Central memory CD8-positive, alpha-beta T cell (primary cell): ENCODE data around the gene POLN.

Experiments used
- ATAC-seq: fragments of 150-1000 bp; cut with Tn5 transposase; replicated peaks from 2 replicates; pipeline ENCODE4 v1.10.0; 2022; ENCODE audit warnings: mild to moderate bottlenecking, moderate FRiP score, moderate number of reproducible peaks; ENCODE audit not compliant: poor library complexity, severe bottlenecking; ENCODE audit errors: extremely low read depth
- DNase-seq, 2 donors: peaks; one replicate each; pipeline ENCODE4 v3.0.0; 2021; ENCODE audit warnings: low spot score in 2 of 2
- H3K27ac Mint-ChIP-seq: one replicate; pipeline ENCODE4 v1.8.0; 2022; ENCODE audit warnings: low read depth, mild to moderate bottlenecking, moderate library complexity, mixed read lengths
- H3K27me3 Mint-ChIP-seq: one replicate; pipeline ENCODE4 v1.8.0; 2022; ENCODE audit warnings: mixed read lengths
- H3K36me3 Mint-ChIP-seq: one replicate; pipeline ENCODE4 v1.8.0; 2022; ENCODE audit warnings: mild to moderate bottlenecking, moderate library complexity, mixed read lengths; ENCODE audit not compliant: insufficient read depth
- H3K4me1 Mint-ChIP-seq: one replicate; pipeline ENCODE4 v1.8.0; 2022; ENCODE audit warnings: mixed read lengths
- H3K4me3 Mint-ChIP-seq: one replicate; pipeline ENCODE4 v1.8.0; 2022; ENCODE audit warnings: mild to moderate bottlenecking, moderate library complexity, mixed read lengths
- H3K9me3 Mint-ChIP-seq: one replicate; pipeline ENCODE4 v1.8.0; 2022; ENCODE audit warnings: mixed read lengths

Gene POLN

GRCh38 chr4:2258091-2259035 is 16.4 kb upstream of the POLN start:
- H3K4me1 Mint-ChIP-seq: peaks cover 12% of the 10 kb centered on the region
- H3K9me3 Mint-ChIP-seq: no peaks in the 10 kb centered on the region
- ATAC-seq (no peak), DNase-seq (no peak)
- no peaks in the 10 kb centered on the region for H3K27me3 Mint-ChIP-seq
- H3K27ac Mint-ChIP-seq: peak overlapping the region; percentile 49
- peak overlapping the region; percentile 23 for H3K4me3 Mint-ChIP-seq
- peaks cover 46% of the 10 kb centered on the region for H3K36me3 Mint-ChIP-seq

- Mint-ChIP-seq H3K9me3 (no peaks in the 10 kb centered on the region), H3K4me3 (peak overlapping the region; percentile 23)
Observed at GRCh38 chr4:2257361-2258081, 15.6 kb upstream of the POLN start.

DNA sequence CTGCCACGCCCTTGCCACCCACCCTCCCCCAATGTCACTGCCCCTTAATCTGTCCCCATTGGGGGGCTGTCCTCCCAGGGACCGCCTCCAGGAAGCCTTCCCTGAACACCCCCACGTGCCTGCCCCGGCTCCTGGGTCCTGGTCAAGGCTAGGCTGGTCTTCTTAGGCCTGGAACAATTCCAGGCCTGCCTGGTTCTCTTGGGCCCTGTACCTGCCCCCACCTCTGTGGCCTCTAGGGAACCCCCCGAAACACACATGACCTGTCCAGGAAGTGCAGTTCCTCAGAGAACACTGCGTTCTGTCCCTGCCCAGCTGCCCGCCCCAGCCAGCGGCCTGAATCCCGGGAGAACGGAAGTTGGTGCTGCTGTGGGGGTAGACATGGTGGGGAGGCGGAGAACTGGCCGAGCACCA is 14.9 kb upstream of the POLN start:
- Mint-ChIP-seq H3K27ac (peak overlapping the region; percentile 49), H3K36me3 (peaks cover 50% of the 10 kb centered on the region), H3K4me1 (peaks cover 16% of the 10 kb centered on the region), H3K4me3 (no peak overlapping the region), H3K27me3 (no peaks in the 10 kb centered on the region), H3K9me3 (no peaks in the 10 kb centered on the region)
- ATAC-seq (no peak), DNase-seq (peak in 1 of 2 donors; percentile 8)

More at GRCh38 chr4:2257361-2258081, 15.6 kb upstream of the POLN start:
- H3K27me3 Mint-ChIP-seq: no peaks in the 10 kb centered on the region
- peak in 1 of 2 donors; percentile 13 for DNase-seq
- H3K27ac Mint-ChIP-seq: peak overlapping the region; percentile 49
- peaks cover 48% of the 10 kb centered on the region for H3K36me3 Mint-ChIP-seq
- H3K4me1 Mint-ChIP-seq: peaks cover 16% of the 10 kb centered on the region
- no peak for ATAC-seq

DNA sequence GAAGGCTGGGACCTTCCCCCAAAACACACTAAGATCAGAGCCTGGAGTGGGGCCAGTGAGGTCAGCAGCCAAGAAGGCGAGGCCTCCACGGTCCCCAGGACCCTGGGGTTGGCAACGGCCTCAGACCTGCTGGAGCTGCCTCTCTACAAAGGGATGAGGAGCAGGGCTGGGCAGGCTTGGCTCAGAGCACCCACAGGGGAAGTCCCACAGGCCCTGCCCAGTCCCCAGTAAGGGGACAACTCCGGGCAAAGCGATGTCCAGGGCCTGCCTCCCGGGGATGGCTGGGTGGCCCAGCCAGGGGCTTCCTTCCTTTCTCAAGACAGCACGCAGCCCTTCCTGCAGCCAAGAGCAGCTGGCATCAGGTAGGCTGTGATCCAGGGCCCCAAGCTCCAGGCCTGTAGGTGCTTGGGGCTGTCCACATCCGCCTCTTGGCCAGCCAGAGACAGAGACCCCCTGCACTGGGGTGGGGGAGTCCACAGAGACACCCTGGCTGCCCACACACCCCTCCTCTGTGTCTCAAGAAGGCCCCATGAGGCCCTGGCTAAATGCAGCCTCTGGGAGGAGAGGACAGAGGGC is 14.3 kb upstream of the POLN start:
- peak in 1 of 2 donors; percentile 7 for DNase-seq
- Mint-ChIP-seq H3K36me3 (peaks cover 55% of the 10 kb centered on the region), H3K27ac (peak overlapping the region; percentile 49), H3K4me3 (no peak overlapping the region), H3K4me1 (peaks cover 16% of the 10 kb centered on the region), H3K27me3 (no peaks in the 10 kb centered on the region), H3K9me3 (no peaks in the 10 kb centered on the region)
- ATAC-seq: no peak

GRCh38 chr4:2255501-2256155 is 13.7 kb upstream of the POLN start:
- Mint-ChIP-seq H3K4me1 (peaks cover 16% of the 10 kb centered on the region), H3K9me3 (no peaks in the 10 kb centered on the region), H3K36me3 (peaks cover 58% of the 10 kb centered on the region), H3K27me3 (no peaks in the 10 kb centered on the region), H3K4me3 (no peak overlapping the region), H3K27ac (no peak overlapping the region)
- DNase-seq (peak in 1 of 2 donors; percentile 8), ATAC-seq (no peak)

GRCh38 chr4:2254665-2255500 is 13.0 kb upstream of the POLN start:
- H3K4me3 Mint-ChIP-seq: no peak overlapping the region
- ATAC-seq (no peak), DNase-seq (peak in 1 of 2 donors; percentile 9)
- peak overlapping the region; percentile 44 for H3K27ac Mint-ChIP-seq
- peaks cover 57% of the 10 kb centered on the region for H3K36me3 Mint-ChIP-seq
- H3K9me3 Mint-ChIP-seq: no peaks in the 10 kb centered on the region
- H3K4me1 Mint-ChIP-seq: peaks cover 16% of the 10 kb centered on the region
- H3K27me3 Mint-ChIP-seq: no peaks in the 10 kb centered on the region

DNA sequence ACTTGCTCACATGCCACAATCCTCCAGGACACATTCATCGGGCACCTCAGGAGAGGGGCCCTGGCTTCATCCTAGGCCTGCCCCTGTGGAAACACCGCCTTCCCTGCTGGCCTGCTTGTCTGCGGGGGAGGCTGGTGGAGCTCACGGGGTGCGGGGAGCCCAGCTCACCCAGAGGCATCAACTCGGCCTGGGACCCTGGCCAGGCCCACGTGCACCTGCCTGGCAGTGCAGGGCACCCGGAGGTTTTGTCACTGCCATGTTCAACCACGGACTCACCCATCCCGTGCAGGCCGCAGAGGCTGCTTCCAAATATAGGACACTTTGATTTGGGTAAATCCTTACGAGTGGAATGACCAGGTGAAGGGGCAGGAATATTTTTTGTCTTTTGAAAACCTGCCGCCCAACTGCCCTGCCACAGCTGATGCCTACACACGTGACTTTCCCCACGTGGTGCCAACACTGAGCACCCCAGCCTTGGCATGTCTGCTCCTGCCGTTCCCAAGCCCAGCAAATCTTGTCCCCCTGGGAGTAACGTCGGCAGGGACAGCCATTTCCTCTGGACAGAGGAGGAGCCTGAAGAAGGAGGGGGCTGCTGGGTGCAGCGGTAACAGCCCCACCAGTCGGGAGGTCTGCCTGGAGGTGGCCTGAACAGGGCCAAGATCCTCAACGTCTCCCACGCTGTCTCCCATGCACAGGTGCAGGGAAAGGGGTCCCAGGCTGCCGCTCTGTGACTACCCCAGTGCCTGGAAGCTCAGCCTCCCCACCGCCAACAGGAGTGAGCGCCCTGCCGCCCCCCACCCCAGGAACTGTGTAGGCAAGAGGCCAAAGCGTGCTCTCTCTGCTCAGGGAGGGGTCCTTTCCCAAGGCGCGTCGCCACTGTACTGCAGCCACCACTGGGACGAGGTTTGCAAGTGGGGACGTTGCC is 11.5 kb upstream of the POLN start:
- DNase-seq (peak; percentile 6 to 13), ATAC-seq (no peak)
- Mint-ChIP-seq H3K27me3 (no peaks in the 10 kb centered on the region), H3K4me1 (peaks cover 16% of the 10 kb centered on the region), H3K9me3 (no peaks in the 10 kb centered on the region), H3K36me3 (peaks cover 58% of the 10 kb centered on the region), H3K4me3 (peak overlapping the region; percentile 23), H3K27ac (peak overlapping the region; percentile 29)

- no peak for ATAC-seq
- peak overlapping the region; percentile 23 for H3K4me3 Mint-ChIP-seq
Observed at GRCh38 chr4:2252530-2253091, 10.7 kb upstream of the POLN start.

GRCh38 chr4:2251795-2252529 is 10.0 kb upstream of the POLN start:
- DNase-seq (peak; percentile 8 to 13), ATAC-seq (no peak)
- Mint-ChIP-seq H3K27ac (no peak overlapping the region), H3K27me3 (no peaks in the 10 kb centered on the region), H3K36me3 (peaks cover 50% of the 10 kb centered on the region), H3K4me1 (peaks cover 16% of the 10 kb centered on the region), H3K4me3 (no peak overlapping the region), H3K9me3 (no peaks in the 10 kb centered on the region)

More at GRCh38 chr4:2252530-2253091, 10.7 kb upstream of the POLN start:
- peak overlapping the region; percentile 29 for H3K27ac Mint-ChIP-seq
- H3K27me3 Mint-ChIP-seq: no peaks in the 10 kb centered on the region
- H3K9me3 Mint-ChIP-seq: no peaks in the 10 kb centered on the region
- peaks cover 16% of the 10 kb centered on the region for H3K4me1 Mint-ChIP-seq
- H3K36me3 Mint-ChIP-seq: peaks cover 56% of the 10 kb centered on the region
- peak in 1 of 2 donors; percentile 6 for DNase-seq

DNA sequence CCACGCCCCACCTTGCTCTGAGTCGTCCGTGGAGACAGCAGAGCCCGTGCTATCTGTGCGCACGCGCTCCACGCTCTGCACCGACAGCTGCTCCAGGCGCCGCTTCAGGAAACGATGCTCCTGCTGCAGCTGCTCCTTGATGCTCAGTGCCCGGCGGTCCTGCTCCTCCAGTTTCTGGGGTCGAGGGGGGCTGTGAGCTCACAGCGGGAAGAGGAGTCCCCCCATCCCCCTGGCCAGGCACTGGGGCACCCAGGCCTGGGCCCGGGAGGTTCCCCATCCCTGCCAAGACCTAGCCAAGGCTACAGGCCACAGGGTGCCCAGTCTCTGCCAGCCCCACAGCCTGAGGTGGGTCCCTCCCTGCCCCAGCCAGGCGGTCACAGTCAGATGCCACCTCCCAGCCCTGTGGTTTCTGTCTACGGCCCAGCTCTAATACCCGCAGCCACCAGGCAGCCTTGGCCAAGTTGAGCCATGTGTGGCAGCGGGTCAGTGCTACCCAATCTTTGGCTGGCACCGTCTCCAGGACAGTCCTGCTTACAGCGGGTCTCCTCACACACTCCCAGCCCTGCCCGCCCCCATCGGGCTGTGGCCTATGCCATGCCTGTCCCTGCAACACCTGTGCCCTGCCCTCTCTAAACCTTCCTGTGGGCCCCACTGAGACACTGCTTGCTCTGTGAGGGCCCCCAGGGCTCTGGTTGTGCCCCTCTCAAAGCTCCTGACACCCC is 9.3 kb upstream of the POLN start:
- H3K36me3 Mint-ChIP-seq: peaks cover 50% of the 10 kb centered on the region
- no peak overlapping the region for H3K4me3 Mint-ChIP-seq
- DNase-seq (peak; percentile 8 to 13), ATAC-seq (no peak)
- peaks cover 16% of the 10 kb centered on the region for H3K4me1 Mint-ChIP-seq
- H3K27ac Mint-ChIP-seq: no peak overlapping the region
- H3K27me3 Mint-ChIP-seq: no peaks in the 10 kb centered on the region
- H3K9me3 Mint-ChIP-seq: no peaks in the 10 kb centered on the region
